Ovary (tissue), 9 donors: ENCODE measurements around the gene NFS1. TPM values are rescaled to one million over a fixed set of nuclear protein-coding genes. Genes with fewer than 3 reads are reported as not detected.
A peak's percentile ranks its signal among the peaks of the same experiment; 100 is the strongest.

ENCODE experiments used
- DNase-seq, 5 donors: peaks; one replicate each; pipeline ENCODE4 v3.0.0-alpha.2; 2019 to 2020
- H3K27ac ChIP-seq, 2 donors: fragments of 200-600 bp; one replicate each; pipeline versions ENCODE4 v1.5.1 to v1.8.0; 2019 to 2022
- H3K27me3 ChIP-seq: fragments of 200-600 bp; one replicate; pipeline ENCODE4 v1.8.0; 2022
- H3K36me3 ChIP-seq: fragments of 200-600 bp; sonication (generic); one replicate; pipeline ENCODE4 v1.5.1; 2019
- H3K4me1 ChIP-seq: one replicate; pipeline ENCODE4 v1.8.1; 2013; ENCODE audit warnings: mild to moderate bottlenecking, moderate library complexity; ENCODE audit not compliant: insufficient read depth
- H3K4me3 ChIP-seq: fragments of 200-600 bp; sonication (generic); one replicate; pipeline ENCODE4 v1.5.1; 2017
- H3K9me3 ChIP-seq, 2 donors: fragments of 200-600 bp in 1 of 2; sonication (generic) in 1 of 2; one replicate each; pipeline versions ENCODE4 v1.5.1 to v1.8.1; 2013 to 2019; ENCODE audit warnings: mild to moderate bottlenecking in 1 of 2, moderate library complexity in 1 of 2
- EP300 ChIP-seq: sonication (generic); formaldehyde crosslinking; IDR thresholded peaks from one replicate; pipeline ENCODE4 v1.6.1; 2017; ENCODE audit warnings: antibody characterized with exemption
- POLR2A ChIP-seq: fragments of 450-650 bp; IDR thresholded peaks from one replicate; pipeline ENCODE4 v1.6.1; 2017; ENCODE audit warnings: antibody characterized with exemption, mild to moderate bottlenecking, moderate library complexity
- WGBS, 3 donors: extraction: QIAGEN DNeasy Blood & Tissue Kit in 1 of 3; methylation state at CpG; one replicate each; pipeline versions ENCODE4 v1.1.5 to v1.1.7; 2013 to 2017; 5-methylcytosine and 5-hydroxymethylcytosine counted together
- intact Hi-C, 4 donors: fragments of 100-400 bp; cut with DNase I; formaldehyde crosslinking; loops; one replicate each; pipeline versions ENCODE4 v1.11.0 to v1.15.1; 2022 to 2023
- polyA plus RNA-seq, 2 donors: library from polyadenylated mRNA; stranded (reverse); fragments of 200-250 nt in 1 of 2; fragments of 350-450 nt in 1 of 2; fragmentation: Illumina TruSeq in 1 of 2; extraction: RNeasy Lipid Tissue Mini Kit (QIAGEN cat#74804) in 1 of 2; gene quantifications; one replicate each; pipeline ENCODE4 v1.2.3, GENCODE V29; 2013 to 2014
- total RNA-seq, 7 donors: library from RNA; depleted of rRNA in 2 of 7; stranded (reverse); fragments of >200 nt in 2 of 7; fragmentation: NEBNext Ultra II Directional in 3 of 7; extraction: Animal tissue kit (Norgen Biotek cat#: 25700) in 3 of 7; gene quantifications; one replicate each; pipeline versions ENCODE4 v1.1.0 to v1.2.4, GENCODE V29; 2016 to 2023
- TF ChIP-seq, protein P1 (sequence below), 3 donors: fragments of 450-650 bp in 2 of 3; fragments of 200-600 bp in 1 of 3; IDR thresholded peaks; one replicate each; pipeline versions ENCODE4 v1.5.1 to v1.8.0; 2016 to 2022; ENCODE audit warnings: antibody characterized with exemption in 3 of 3, mild to moderate bottlenecking in 1 of 3
- donor health status: DM: no; HTN: no; CAD: no; lungs with moderate emphysema.
- donor health status: DM: no; HTN: no; CAD: no.
- donor health status: Bipolar disorder and iron deficiency.
- donor health status: DM: yes; HTN: yes; CAD: no.
- donor health status: DM: no; HTN: no; CAD: no.
- donor health status: DM: yes; HTN: yes; CAD: no.

The NFS1 gene
- total and polyA plus RNA-seq, 9 donors: 17.3 to 58.1 (median 29.4) TPM

DNA sequence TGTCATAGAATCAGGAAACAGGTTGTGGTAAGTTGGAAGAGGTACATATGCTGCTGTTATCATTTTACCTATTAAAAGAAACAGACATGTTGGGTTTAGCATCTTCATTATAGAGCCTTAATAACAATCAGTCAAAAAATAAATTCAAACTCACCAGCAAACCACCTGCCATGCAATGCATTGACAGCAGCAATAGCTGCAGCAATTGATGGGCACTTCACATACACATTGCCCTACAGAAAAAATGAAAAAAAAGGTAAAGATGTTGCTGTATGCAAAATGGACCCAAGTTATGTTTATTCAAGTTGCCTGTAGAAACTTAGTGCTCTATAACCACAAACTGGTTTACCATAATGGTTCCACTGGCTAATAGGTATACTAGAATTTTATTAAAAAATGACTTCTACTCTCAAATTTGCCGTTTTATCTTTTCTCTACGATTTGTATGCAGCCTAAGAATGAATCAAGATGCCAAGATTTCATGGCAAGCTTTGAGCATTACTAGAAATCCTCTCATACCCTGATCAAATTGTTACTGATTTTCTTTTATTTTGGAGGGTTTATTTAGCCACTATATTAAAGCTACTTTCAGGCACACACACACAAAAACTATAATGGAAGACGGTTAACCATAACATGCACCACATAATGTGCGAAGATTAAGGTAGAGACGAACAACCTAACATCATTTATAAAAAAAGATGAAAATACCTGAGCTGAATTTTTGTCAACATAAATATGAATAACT is 5.5 kb upstream of the NFS1 start:
- Histone ChIP-seq H3K27ac (no peak overlapping the region), H3K36me3 (no peaks in the 10 kb centered on the region)

DNA sequence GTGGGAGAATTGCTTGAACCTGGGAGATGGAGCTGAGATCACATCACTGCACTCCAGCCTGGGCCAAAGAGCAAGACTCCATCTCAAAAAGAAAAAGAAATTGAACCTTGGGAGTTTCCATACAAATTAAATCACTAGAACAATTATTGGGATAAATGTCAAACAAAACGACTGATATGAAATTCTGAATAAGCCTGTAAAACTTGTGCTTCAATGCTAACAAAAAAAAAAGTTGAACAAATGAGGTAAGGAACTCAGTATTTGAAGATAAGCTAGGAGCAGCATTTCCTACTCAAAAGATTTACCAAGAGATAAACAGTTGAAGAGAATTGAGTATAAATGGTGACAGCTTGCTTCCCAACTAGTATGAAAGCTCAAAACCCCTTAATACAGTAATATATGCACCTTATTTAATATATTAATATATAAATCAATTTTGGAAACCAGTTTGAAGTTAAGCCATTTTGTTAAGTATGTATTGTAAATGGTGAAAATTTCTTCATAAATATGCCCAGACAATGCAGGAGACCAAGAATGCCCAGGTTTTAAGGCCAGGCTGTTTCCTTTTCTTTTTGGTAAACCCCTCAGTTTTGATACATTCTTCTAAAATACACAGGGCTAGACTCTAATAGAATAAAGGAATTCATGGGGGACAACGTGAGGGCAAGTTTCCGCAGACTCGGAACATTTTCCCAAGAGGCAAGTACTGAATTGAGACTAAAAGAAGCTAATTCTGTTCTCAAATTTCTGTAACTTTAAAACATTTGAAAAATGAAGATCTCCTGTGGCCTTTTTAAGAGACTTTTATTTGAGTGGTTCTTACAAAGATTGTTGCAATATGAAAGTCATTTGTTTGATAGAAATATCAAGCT is 3.9 kb upstream of the NFS1 start:
- DNase-seq: no peak
- Histone ChIP-seq H3K9me3 (no peaks in the 10 kb centered on the region), H3K4me3 (no peak overlapping the region), H3K27me3 (no peaks in the 10 kb centered on the region), H3K36me3 (no peaks in the 10 kb centered on the region), H3K4me1 (peaks cover 4% of the 10 kb centered on the region), H3K27ac (no peak overlapping the region)
- WGBS, 3 donors: 52 to 62% (median 54%) methylated on average over 4 of the region's 4 CpGs
- TF ChIP-seq, protein P1, sequence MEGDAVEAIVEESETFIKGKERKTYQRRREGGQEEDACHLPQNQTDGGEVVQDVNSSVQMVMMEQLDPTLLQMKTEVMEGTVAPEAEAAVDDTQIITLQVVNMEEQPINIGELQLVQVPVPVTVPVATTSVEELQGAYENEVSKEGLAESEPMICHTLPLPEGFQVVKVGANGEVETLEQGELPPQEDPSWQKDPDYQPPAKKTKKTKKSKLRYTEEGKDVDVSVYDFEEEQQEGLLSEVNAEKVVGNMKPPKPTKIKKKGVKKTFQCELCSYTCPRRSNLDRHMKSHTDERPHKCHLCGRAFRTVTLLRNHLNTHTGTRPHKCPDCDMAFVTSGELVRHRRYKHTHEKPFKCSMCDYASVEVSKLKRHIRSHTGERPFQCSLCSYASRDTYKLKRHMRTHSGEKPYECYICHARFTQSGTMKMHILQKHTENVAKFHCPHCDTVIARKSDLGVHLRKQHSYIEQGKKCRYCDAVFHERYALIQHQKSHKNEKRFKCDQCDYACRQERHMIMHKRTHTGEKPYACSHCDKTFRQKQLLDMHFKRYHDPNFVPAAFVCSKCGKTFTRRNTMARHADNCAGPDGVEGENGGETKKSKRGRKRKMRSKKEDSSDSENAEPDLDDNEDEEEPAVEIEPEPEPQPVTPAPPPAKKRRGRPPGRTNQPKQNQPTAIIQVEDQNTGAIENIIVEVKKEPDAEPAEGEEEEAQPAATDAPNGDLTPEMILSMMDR (IDR thresholded peaks at IDR 0.05): no peak
- TF ChIP-seq POLR2A (no peak), EP300 (no peak)
- intact Hi-C loops: loop anchor here in 1 of 4 donors (5.0 kb wide), 1 partner anchor 34 kb away; no protein-coding TSS in a partner anchor

More for the DNA sequence above, 5.5 kb upstream of the NFS1 start:
- H3K4me1 ChIP-seq: no peaks in the 10 kb centered on the region
- intact Hi-C loops: loop anchor here in 1 of 4 donors (5.0 kb wide), 1 partner anchor 33 kb away; no protein-coding TSS in a partner anchor
- WGBS, 3 donors: 73 to 79% (median 76%) methylated on average over 5 of the region's 5 CpGs
- no peaks in the 10 kb centered on the region for H3K9me3 ChIP-seq
- TF ChIP-seq, protein P1 (IDR thresholded peaks at IDR 0.05): no peak
- TF ChIP-seq EP300 (no peak), POLR2A (no peak)
- DNase-seq: no peak
- no peak overlapping the region for H3K4me3 ChIP-seq
- H3K27me3 ChIP-seq: no peaks in the 10 kb centered on the region

DNA sequence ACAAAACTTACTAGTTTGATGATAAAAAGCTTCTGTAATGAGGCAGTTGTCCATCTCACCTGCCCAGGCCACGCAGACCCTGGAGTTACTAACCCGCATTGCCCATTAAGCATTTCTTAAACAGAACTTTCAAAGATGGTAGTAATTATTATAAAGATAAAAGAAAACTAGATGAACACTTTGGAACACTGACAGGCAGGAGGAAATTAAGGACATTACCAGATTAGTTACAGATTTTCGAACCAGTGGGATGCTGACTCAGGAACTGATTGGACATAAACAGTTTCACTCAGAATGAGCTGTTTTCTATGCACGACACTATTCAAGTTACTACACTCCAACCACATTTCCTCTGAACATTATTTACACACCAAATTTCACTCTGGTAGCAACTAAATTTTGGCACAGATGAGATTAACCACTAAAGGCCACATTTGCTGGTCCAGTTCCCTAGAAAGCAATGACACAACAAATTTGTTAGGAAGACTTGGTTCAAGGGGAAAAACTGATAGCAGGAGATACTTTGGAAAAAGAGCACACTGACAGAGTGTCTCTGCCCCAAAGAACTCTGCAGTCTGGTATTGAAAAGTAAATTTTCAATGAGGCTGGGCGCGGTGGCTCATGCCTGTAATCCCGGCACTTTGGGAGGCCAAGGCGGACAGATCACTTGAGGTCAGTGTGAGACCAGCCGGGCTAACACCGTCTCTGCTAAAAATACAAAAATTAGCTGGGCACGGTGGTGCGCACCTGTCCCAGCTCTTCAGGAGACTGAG is 3.1 kb upstream of the NFS1 start:
- H3K27ac ChIP-seq: no peak overlapping the region
- H3K27me3 ChIP-seq: no peaks in the 10 kb centered on the region
- no peaks in the 10 kb centered on the region for H3K36me3 ChIP-seq
- H3K9me3 ChIP-seq: no peaks in the 10 kb centered on the region
- H3K4me1 ChIP-seq: peaks cover 7% of the 10 kb centered on the region
- WGBS, 3 donors: 66 to 74% (median 68%) methylated on average over 12 of the region's 12 CpGs
- intact Hi-C loops: loop anchor here in 1 of 4 donors (5.0 kb wide), 1 partner anchor 35 kb away; no protein-coding TSS in a partner anchor
- TF ChIP-seq EP300: no peak
- TF ChIP-seq, protein P1 (IDR thresholded peaks at IDR 0.05): no peak
- no peak for TF ChIP-seq POLR2A
- H3K4me3 ChIP-seq: no peak overlapping the region
- peak in 1 of 5 donors; percentile 33 for DNase-seq

DNA sequence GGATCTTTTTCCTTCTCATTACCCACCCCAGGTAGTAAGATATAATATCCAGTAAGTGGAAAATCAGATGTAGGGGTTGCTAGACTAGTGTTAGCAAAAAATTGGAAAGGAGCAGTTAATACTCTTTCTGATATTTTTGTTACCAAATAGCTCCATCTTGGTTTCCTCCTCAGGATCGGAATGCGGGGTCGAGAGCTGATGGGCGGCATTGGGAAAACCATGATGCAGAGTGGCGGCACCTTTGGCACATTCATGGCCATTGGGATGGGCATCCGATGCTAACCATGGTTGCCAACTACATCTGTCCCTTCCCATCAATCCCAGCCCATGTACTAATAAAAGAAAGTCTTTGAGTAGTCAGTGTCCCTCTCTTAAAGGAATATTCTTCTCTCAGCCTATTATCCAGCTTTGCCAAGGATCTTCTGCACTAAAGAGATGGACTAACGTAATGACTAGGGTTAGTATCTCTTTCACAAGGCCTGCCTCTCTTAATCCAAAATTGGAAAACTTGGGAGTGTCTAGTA is 1.5 kb upstream of the NFS1 start:
- intact Hi-C loops: loop anchor here in 1 of 4 donors (5.0 kb wide), 1 partner anchor 37 kb away; no protein-coding TSS in a partner anchor
- Histone ChIP-seq H3K27ac (no peak overlapping the region), H3K27me3 (no peaks in the 10 kb centered on the region), H3K36me3 (no peaks in the 10 kb centered on the region), H3K4me3 (no peak overlapping the region), H3K9me3 (no peaks in the 10 kb centered on the region), H3K4me1 (peaks cover 7% of the 10 kb centered on the region)
- no peak for TF ChIP-seq EP300
- TF ChIP-seq POLR2A: no peak
- TF ChIP-seq, protein P1 (IDR thresholded peaks at IDR 0.05): no peak
- DNase-seq: no peak
- 82 to 92% (median 87%) methylated on average over 7 of the region's 7 CpGs for whole genome bisulfite sequencing, 3 donors
